ENCODE data around the gene B4GALT7. TPM values are rescaled to one million over a fixed set of nuclear protein-coding genes. Genes with fewer than 3 reads are reported as not detected.
"Not testable (repeated sequence)": the region's sequence is repeated elsewhere in the genome, so short reads cannot be mapped to it uniquely, and the experiment has no call there.

B4GALT7 gene, protein sequence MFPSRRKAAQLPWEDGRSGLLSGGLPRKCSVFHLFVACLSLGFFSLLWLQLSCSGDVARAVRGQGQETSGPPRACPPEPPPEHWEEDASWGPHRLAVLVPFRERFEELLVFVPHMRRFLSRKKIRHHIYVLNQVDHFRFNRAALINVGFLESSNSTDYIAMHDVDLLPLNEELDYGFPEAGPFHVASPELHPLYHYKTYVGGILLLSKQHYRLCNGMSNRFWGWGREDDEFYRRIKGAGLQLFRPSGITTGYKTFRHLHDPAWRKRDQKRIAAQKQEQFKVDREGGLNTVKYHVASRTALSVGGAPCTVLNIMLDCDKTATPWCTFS
- total RNA-seq: 13.5 TPM

DNA sequence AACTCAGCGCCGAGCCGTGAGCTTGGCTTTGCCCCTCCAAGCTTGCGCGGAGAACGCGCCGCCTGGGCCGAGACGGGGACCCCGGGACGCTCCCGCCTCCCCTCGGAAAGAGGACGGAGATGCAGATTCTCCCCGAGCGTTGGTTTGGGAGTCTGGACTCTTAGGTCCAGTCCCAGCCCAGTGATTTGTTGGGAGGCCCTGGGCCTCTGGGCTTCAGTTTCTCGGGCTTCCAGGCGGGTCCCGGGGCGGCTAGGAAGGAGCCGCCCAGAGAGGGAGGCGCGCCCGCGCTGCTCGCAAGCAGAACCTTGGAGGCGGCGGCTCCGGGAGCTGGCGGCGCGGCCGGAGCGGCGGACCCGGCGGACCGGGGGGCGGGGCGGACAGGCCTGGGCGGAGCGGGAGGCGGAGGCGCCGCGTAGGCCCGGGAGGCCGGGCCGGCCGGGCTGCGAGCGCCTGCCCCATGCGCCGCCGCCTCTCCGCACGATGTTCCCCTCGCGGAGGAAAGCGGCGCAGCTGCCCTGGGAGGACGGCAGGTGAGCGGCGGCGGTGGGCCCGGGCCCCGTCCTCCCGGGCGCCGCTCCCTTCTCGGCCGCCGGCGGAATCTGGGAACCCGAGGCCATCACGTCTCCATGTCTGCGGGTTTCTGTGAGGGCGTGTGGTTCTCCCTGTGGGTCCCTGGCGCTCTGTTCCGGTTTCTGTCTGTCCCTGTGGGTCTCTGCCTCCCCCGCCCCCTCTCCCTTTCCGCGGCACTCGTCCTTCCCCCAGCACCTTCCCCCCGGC is at the start of gene B4GALT7:
B4GALT7 (plus strand) TSS at position 402 of the 777 bp plus-strand sequence; CDS start at position 481, 79 bp downstream.
- ATAC-seq: peak; percentile 97
- peak; percentile 87 for DNase-seq (ENCODE audit: low spot score)

DNA sequence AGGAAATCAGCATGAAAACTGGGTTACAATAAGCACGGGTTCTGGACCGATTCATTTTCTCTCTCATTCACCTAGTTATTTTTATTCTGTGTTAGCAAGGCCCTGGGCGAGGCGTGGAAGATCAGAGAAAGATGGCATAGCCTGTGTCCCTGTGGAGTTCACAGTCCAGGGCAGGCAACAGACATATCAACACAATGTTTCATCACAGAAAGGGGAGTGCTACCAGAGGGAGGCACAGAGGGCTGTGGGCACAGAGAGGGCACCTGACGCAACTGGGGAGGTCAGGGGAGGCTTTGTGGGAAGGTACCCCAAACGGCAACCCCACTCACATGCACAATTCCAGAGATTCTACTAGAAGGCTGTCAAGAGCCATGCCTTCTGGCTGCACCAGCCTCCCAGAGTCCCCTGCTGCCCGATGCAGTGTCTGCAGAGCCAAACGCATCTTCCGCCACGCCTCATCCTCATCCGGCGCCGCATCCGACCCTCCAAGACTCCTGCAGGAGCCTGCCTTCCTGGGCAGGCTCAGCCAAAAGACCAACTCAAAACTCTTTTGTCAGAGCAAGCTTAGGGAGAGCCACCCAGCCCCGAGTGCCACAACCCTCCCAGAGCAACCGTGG is 47.0 kb upstream of the B4GALT7 start:
- ATAC-seq (peak; percentile 70), DNase-seq (ENCODE audit: low spot score) (peak; percentile 71)

DNA sequence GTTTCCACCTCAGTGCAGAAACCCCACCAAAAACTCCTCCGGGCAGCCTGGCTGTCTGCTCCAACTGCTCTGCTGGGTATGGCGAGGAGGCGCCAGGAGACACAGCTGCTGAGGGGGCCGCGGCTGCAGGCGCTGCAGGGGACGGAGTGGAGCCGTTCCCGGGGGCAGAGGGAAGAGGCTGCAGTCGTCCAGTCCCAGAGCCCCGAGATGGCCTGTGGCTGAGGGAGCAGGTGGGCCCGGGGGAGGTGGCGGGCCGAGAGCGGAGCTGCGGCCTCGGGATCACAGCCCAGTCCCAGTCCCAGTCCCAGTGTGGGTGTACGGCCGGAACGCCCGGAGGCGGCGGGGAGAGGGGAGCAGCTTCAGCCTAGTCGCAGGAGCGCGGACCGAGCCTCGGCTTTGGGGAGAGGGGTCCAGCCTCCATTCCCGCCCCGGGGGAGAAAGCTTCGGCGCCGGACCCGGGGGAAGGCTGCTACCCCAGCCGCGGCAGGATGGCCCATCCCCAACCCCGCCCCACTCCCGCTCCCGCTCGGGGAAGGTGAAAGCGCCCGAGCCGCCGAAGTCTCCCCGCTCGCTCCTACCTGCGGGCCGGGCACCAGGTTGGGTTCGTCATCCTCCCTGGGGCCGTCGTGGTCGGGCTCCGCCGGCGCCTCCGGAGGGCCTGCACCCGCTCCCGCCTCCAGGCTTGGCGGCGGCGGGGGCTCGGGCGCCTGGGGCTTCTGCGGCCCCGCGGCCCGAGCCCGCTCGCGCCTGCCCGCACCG is 46.1 kb upstream of the B4GALT7 start:
- DNase-seq (ENCODE audit: low spot score) (peak; percentile 59), ATAC-seq (peak; percentile 48)

DNA sequence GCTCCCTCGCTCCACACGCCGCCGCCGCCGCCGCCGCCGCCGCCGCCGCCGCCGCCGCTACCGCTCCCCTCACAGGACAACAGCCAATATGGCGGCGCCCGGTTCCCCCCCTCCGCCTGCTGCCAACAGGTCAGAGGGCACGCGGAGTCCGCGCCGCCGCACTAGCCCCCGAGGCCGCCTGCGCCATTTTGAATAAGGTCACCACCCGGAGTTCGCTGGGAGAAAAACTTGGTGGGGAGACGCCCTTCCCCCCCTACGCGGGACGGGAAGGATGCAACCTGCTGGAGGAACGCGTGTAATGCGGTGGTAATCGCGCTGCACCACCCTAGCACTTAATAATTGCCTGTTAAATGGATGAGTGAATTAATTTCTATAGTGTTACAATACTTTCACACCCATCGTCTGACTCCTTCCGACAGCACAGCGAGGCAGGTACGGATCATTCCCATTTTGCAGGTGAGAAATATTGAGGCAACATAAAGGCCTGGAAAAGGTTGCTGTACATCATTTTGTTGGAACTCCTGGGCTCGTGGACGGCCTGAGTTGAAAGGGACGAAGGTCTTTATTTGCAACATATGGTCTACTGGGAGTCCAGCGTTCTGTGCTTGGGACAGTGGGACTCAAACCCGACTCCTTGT is 45.3 kb upstream of the B4GALT7 start, which contains the start of gene FAM193B:
FAM193B (minus strand) TSS at position 90 of the 638 bp plus-strand sequence. CDS start 105 bp downstream, outside the sequence.
- DNase-seq (ENCODE audit: low spot score): peak; percentile 94
- peak; percentile 88 for ATAC-seq

DNA sequence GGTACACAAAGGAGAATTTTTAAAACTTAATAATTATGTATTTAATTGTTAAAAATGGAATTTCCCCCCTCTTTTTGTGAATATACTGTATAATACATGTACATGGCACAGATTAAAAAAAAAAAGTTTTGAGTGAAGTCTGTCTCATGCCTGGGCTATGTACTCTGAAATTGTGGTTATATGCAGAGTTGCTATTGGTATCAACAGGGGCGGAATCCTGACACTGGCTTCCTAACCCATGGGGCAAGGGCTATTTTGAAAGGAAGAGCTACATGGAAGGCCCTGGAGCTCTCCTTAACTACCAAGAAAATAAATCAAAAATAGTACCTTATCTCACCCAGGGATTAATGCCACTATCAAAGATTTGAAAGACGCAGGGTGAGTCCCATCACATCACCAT is 44.7 kb upstream of the B4GALT7 start:
- no peak for ATAC-seq

DNA sequence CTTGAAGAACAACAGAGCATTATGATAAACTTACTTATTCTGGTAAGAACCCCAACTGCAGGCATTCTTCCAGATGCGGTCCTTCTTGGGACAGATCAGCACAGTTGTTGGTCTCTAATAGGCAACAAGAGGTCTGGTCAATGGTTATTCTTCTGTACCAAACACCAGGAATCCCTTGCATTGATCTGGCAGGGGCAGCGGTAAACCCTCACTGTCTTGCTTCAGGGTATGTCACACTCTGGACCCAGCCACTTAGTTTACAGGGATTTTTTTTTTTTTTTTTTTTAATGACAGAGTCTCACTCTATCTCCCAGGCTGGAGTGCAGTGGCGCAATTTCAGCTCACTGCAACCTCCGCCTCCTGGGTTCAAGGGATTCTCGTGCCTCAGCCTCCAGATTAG is 44.3 kb upstream of the B4GALT7 start:
- ATAC-seq (no peak), DNase-seq (ENCODE audit: low spot score) (no peak)

More for the DNA sequence above, 44.7 kb upstream of the B4GALT7 start:
- no peak for DNase-seq (ENCODE audit: low spot score)

DNA sequence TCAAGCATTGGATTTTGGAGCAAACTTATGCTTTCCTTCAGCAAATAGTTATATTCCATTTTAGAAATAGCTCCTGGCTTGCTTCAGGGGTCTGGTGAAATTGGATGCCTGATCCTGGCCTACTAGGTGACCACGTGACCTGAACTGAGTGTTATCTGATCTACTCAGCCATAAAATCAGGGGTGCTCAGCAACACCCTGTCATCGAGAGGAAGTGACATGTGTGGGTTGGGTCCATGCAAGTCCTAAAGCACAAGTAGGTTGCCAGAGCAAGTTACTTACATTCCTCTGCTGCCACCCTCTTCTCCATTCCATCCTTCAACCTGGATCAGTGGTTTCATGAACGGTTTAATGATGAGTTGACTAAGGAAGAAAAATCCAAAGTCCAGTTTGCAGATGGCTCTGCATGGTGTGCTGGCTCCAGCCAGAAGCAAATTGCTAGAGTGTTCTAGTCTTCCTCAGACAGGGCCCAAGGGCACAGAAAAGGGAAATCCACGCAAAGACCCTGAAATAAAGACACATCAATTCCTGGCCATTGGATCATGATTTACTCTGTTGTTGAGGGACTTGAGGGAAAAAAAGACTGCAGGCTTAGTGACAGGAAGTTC is 42.8 kb upstream of the B4GALT7 start:
- no peak for ATAC-seq
- no peak for DNase-seq (ENCODE audit: low spot score)

DNA sequence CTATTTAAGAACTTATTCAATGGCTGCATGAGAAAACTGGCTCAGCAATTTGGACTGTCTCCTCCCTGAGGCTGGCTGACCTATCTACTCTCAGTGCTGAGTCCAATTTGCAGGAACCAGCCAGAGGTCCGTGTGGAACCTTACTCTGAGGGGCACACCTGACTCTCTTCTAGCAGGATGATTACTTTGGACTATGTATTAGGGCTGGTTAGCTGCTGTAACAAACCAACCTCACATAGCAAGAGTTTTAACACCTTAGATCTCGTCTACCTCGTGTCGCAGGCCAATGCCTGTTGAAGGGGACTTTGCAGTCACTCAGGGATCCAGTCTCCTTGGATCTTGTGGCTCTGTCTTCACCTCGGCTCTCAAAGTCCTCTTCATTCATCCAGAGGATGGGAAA is 42.1 kb upstream of the B4GALT7 start:
- no peak for DNase-seq (ENCODE audit: low spot score)
- no peak for ATAC-seq

DNA sequence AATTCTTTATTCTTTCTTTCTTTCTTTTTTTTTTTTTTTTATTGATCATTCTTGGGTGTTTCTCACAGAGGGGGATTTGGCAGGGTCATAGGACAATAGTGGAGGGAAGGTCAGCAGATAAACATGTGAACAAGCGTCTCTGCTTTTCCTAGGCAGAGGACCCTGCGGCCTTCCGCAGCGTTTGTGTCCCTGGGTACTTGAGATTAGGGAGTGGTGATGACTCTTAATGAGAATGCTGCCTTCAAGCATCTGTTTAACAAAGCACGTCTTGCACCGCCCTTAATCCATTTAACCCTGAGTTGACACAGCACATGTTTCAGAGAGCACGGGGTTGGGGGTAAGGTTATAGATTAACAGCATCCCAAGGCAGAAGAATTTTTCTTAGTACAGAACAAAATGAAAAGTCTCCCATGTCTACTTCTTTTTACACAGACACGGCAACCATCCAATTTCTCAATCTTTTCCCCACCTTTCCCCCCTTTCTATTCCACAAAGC is 40.4 kb upstream of the B4GALT7 start:
- not testable (repeated sequence) for ATAC-seq; DNase-seq (ENCODE audit: low spot score)

DNA sequence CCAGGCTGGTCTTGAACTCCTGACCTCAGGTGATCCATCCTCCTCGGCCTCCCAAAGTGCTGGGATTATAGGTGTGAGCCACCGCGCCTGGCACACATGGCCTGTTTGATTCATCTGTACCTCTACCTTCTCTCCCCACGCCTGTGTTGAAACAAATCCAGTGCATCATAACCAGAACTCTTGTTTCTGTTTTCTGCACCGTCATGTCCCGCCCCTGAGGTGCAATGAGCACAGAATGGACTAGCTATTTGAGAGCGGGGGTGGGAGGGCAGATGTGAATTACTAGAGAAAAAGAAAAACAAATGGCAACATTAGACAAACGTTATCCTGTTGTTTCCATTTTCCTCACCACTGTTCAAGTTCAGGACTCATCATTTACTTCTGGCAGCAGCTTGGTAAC is 34.9 kb upstream of the B4GALT7 start:
- DNase-seq (ENCODE audit: low spot score): no peak
- ATAC-seq: no peak

DNA sequence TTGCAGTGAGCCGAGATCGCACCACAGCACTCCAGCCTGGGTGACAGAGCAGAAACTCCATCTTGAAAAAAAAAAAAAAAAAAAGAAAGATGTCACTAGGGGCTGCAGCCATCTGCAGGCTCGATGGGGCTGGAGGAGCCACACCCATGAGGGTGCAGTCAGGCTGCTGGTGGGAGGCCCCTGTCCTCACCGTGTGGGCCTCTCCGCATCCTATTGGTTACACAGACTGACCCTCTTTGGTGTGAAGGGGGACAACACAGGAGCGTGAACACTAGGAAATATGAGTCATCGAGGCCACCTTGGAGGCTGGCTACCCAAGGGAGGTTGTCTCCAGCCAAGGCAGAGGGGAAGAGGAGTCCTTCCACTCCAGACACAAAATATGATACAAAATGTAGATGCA is 31.6 kb upstream of the B4GALT7 start:
- DNase-seq (ENCODE audit: low spot score) (no peak), ATAC-seq (no peak)

DNA sequence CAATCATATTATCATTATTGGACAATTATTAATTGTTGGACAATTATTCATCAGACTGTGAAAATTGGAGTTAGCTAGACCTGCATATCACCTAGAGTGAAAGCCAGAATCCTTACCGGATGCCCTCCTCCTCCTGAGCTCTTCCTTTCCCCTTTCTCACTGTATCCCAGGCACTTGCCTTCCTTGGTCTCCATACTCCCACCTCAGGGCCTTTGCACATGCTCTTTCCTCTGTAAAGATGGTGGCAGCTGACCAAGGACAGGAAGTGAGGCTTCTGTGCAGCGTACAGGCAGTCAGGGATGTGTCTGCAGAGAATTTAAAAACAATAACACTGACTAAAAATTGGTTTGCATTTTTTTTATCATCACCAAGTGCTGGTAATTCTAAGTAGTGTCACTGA is 30.0 kb upstream of the B4GALT7 start:
- ATAC-seq: no peak
- DNase-seq (ENCODE audit: low spot score): no peak

DNA sequence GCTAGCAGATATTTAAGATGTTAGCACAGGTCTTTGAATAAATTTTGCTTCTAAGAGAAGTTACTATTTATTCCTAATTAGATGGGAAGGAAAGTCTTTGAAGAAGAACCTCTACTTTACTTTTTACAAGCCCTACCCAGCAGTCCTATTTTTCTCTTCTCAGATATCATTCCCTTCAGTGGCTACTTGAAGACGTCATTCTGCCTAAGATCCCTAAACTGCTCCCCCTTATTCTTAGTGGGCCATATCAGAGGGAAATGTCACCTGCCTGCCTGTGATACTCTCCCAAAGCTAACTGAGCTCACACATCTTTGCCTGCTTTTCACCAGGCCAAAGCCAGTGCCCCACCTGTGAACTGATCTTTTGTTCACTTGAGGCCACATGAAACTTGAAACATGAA is 24.4 kb upstream of the B4GALT7 start:
- ATAC-seq: no peak
- DNase-seq (ENCODE audit: low spot score): no peak

DNA sequence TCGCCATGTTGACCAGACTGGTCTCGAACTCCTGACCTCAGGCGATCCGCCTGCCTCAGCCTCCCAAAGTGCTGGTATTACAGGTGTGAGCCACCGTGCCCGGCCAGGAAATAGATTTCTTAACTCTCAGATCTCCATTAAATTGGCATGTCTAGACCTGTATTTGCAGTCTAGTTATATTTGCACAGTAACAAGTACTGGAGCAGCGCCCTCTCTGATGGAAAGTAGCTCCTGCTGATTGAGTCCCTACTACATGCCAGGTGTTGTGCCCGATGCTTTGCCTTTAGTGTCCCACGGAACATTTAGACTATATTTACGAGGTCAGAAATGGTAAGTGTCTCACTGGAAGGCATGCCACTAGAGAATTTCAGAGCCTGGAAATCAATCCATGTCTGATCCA is 23.8 kb upstream of the B4GALT7 start:
- no peak for ATAC-seq

DNA sequence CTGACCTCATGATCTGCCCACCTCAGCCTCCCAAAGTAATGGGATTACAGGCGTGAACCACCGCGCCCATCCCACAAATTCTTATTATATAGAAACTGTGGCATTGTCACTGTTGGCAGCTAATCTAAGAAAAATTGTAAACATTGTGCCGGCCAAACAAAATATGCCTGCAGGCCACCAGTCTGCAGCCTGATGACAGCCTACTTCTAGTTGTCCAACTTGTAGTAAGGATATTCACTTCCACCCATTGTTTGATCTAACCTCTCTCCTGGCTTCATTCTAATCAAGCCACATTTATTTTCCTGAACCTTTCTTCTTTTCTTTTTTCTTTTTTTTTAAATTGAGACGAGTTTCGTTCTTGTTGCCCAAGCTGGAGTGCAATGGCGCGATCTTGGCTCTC is 21.6 kb upstream of the B4GALT7 start:
- ATAC-seq (no peak), DNase-seq (ENCODE audit: low spot score) (no peak)

More for the DNA sequence above, 23.8 kb upstream of the B4GALT7 start:
- DNase-seq (ENCODE audit: low spot score): no peak

DNA sequence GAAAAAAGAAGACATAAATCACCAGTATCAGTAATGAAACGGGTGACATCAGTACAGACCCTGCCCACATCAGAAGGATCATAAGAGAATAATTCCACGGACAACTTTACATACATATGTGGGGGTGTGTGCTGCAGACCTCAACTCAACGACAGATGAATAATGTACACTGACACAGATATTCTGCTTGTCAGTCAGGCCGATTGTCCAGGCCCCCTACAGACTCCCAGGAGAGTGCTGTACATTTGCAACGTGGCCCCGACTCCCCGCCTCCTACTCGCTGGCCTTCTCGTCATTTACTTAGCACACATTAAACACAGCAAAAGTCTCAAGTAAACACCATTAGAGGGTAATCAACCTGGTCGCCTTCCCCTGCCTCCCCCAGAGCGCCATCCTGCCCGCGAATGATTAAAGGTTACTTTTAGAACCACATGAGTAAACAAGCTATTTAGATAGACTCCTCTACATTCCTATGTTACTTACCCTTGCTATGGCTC is 11.5 kb upstream of the B4GALT7 start:
- no peak for ATAC-seq
- no peak for DNase-seq (ENCODE audit: low spot score)

DNA sequence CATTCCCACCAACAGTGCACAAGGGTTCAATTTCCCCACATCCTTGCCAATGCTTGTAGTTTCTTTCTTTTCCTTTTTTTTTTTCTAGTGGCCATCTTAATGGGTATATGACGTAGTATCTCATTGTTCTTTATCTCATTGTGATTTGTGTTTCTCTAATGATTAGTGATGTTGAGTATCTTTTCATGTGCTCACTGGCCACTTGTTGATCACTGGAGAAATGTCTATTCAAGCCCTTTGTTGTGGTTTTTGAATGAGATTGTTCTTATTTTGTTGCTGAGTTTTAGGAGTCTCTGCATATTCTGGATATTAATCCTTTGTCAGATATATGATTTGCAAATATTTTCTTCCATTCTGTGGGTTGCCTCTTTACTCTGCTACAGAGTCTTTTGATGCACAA is 9.5 kb upstream of the B4GALT7 start:
- DNase-seq (ENCODE audit: low spot score) (no peak), ATAC-seq (no peak)

DNA sequence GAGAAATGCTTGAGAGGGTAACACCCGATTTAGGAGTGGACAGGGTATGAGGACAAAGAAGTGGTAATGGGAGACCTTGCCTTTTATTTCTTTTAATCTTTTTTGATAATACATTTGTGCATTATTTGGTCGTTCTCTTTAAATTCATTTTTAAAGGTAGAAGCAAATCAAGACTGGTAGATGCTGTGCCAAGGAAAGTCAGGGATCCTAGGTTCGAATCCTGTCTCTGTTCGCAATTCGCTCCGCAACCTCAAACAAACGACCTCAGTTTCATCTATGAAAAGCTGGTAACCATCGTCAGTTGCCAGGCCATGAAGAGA is 8.3 kb upstream of the B4GALT7 start:
- ATAC-seq (no peak), DNase-seq (ENCODE audit: low spot score) (no peak)

DNA sequence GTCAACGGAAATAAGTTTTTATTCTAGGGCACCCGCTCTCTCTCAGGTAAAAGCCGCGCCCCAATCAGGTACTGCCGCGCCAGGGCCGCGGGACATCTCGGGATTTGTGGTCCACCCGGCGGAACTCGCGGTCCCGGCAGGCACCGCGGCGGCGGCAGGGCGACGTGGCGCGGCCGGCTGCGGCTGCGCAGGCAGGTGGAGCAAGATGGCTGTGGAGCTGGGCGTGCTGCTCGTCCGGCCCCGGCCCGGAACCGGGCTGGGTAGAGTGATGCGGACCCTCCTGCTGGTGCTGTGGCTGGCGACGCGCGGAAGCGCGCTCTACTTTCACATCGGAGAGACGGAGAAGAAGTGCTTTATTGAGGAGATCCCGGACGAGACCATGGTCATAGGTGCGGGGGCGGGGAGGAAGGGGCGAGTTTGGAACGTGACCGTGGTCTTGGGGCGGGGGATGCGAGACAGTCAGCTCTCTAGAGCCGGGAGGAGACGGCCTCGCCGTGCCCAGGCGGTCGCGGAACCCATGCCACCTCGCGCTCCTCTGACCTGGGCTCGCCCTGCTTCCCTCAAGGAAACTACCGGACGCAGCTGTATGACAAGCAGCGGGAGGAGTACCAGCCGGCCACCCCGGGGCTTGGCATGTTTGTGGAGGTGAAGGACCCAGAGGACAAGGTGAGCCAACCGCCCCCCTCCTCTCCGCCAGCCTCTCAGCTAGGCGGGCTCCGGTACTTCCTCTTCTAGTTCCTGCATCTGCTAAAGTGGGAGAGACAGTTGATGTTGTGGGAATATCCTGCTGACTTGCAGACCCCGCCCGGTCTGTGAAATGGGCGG is 7.7 kb upstream of the B4GALT7 start, which contains the start of gene TMED9:
TMED9 (plus strand) TSS at position 194 of the 825 bp plus-strand sequence; CDS start at position 206, 12 bp downstream.
- ATAC-seq (peak; percentile 99), DNase-seq (ENCODE audit: low spot score) (peak; percentile 94)
